Smooth muscle cell (in vitro differentiated cells): Measurements from ENCODE around the gene ODC1. TPM values are rescaled to one million over a fixed set of nuclear protein-coding genes. Genes with fewer than 3 reads are reported as not detected.

ENCODE experiments used
- DNase-seq: peaks from one replicate; lab custom pipeline; 2025; ENCODE audit not compliant: unreplicated experiment; lab: John Stamatoyannopoulos, UW
- H2AFZ ChIP-seq: fragments of 200-600 bp; sonication (generic); 2 replicates; pipeline ENCODE4 v1.6.0; 2016; ENCODE audit warnings: antibody characterized with exemption, low read depth, mild to moderate bottlenecking
- H3F3A ChIP-seq: fragments of 200-600 bp; sonication (generic); 2 replicates; pipeline ENCODE4 v1.6.0; 2017; ENCODE audit warnings: antibody characterized with exemption, low read depth
- H3K27ac ChIP-seq: fragments of 200-600 bp; sonication (generic); 2 replicates; pipeline ENCODE4 v1.5.1; 2016; ENCODE audit warnings: low read depth, mild to moderate bottlenecking
- H3K27me3 ChIP-seq: fragments of 200-600 bp; sonication (generic); 2 replicates; pipeline ENCODE4 v1.6.1; 2016; ENCODE audit warnings: low read depth, mild to moderate bottlenecking
- H3K36me3 ChIP-seq: fragments of 200-600 bp; sonication (generic); 2 replicates; pipeline ENCODE4 v1.5.1; 2016; ENCODE audit warnings: low read depth
- H3K4me1 ChIP-seq: fragments of 200-600 bp; sonication (generic); 2 replicates; pipeline ENCODE4 v1.5.1; 2016; ENCODE audit warnings: low read depth
- H3K4me2 ChIP-seq: fragments of 200-600 bp; sonication (generic); 2 replicates; pipeline ENCODE4 v1.6.0; 2016; ENCODE audit warnings: mild to moderate bottlenecking
- H3K4me3 ChIP-seq: fragments of 200-600 bp; sonication (generic); 2 replicates; pipeline ENCODE4 v1.5.1; 2016; ENCODE audit warnings: mild to moderate bottlenecking
- H3K79me2 ChIP-seq: fragments of 200-600 bp; sonication (generic); 2 replicates; pipeline ENCODE4 v1.6.0; 2016; ENCODE audit warnings: low read depth, mild to moderate bottlenecking
- H3K9ac ChIP-seq: fragments of 200-600 bp; sonication (generic); 2 replicates; pipeline ENCODE4 v1.6.0; 2016; ENCODE audit warnings: low read depth
- H3K9me3 ChIP-seq: fragments of 200-600 bp; sonication (generic); replicated peaks from 2 replicates; pipeline ENCODE4 v1.5.1; 2016; ENCODE audit warnings: low read depth
- H4K20me1 ChIP-seq: fragments of 200-600 bp; sonication (generic); 2 replicates; pipeline ENCODE4 v1.6.0; 2016; ENCODE audit warnings: low read depth
- WGBS: methylation state at CpG from one replicate; pipeline ENCODE4 v1.1.7; 2016; ENCODE audit warnings: low lambda C conversion rate; 5-methylcytosine and 5-hydroxymethylcytosine counted together
- polyA plus RNA-seq: library from polyadenylated mRNA; unstranded; fragments of >200 nt; fragmentation: Nextera tagmentation; extraction: Ambion mirVana; gene quantifications from 2 replicates; pipeline ENCODE4 v1.2.1, GENCODE V29; 2016
- total RNA-seq: library from RNA; depleted of rRNA; stranded (reverse); fragments of >200 nt; gene quantifications from 2 replicates; pipeline ENCODE4 v1.2.3, GENCODE V29; 2014
- TF ChIP-seq, protein P1 (sequence below): fragments of 200-600 bp; sonication (generic); IDR thresholded peaks from 2 replicates; pipeline ENCODE4 v1.5.1; 2017; ENCODE audit warnings: borderline replicate concordance, mild to moderate bottlenecking, antibody characterized with exemption; ENCODE audit not compliant: insufficient read depth, poor library complexity, severe bottlenecking

Gene ODC1
- total and polyA plus RNA-seq, 2 experiments from 2014 or later: 22.4 to 34.7 TPM

DNA sequence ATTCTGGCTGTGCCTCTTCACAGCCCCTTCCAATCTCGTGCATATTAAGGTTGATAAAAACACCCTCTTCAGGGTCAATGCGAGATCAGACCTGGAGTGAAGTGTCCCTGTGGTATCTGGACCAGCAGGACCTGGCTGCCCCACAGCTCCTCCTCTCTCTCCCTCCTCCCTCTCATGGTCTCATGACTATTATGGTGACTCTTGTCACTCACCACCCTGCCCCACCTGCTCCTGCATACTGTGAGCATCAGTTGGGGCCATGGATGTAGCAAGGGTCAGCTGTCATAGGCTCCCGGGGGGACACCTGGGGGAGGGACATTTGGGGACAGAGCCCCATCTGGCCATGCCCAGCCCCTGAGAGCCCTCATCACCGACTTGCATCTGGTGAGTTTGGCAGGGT lies 50.2 kb downstream of the ODC1 start:
- H3K4me2 ChIP-seq: no peak overlapping the region
- H3F3A ChIP-seq: no peaks in the 10 kb centered on the region
- no peaks in the 10 kb centered on the region for H3K36me3 ChIP-seq
- H3K27ac ChIP-seq: no peak overlapping the region
- DNase-seq: no peak
- WGBS: 97% methylated on average over 4 of the region's 4 CpGs
- no peaks in the 10 kb centered on the region for H3K79me2 ChIP-seq
- peaks cover 7% of the 10 kb centered on the region for H4K20me1 ChIP-seq
- TF ChIP-seq, protein P1, sequence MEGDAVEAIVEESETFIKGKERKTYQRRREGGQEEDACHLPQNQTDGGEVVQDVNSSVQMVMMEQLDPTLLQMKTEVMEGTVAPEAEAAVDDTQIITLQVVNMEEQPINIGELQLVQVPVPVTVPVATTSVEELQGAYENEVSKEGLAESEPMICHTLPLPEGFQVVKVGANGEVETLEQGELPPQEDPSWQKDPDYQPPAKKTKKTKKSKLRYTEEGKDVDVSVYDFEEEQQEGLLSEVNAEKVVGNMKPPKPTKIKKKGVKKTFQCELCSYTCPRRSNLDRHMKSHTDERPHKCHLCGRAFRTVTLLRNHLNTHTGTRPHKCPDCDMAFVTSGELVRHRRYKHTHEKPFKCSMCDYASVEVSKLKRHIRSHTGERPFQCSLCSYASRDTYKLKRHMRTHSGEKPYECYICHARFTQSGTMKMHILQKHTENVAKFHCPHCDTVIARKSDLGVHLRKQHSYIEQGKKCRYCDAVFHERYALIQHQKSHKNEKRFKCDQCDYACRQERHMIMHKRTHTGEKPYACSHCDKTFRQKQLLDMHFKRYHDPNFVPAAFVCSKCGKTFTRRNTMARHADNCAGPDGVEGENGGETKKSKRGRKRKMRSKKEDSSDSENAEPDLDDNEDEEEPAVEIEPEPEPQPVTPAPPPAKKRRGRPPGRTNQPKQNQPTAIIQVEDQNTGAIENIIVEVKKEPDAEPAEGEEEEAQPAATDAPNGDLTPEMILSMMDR: no peak
- no peak overlapping the region for H3K4me3 ChIP-seq
- H3K27me3 ChIP-seq: no peaks in the 10 kb centered on the region
- no peak overlapping the region for H2AFZ ChIP-seq
- H3K4me1 ChIP-seq: no peaks in the 10 kb centered on the region
- no peak overlapping the region for H3K9ac ChIP-seq
- no peaks in the 10 kb centered on the region for H3K9me3 ChIP-seq

DNA sequence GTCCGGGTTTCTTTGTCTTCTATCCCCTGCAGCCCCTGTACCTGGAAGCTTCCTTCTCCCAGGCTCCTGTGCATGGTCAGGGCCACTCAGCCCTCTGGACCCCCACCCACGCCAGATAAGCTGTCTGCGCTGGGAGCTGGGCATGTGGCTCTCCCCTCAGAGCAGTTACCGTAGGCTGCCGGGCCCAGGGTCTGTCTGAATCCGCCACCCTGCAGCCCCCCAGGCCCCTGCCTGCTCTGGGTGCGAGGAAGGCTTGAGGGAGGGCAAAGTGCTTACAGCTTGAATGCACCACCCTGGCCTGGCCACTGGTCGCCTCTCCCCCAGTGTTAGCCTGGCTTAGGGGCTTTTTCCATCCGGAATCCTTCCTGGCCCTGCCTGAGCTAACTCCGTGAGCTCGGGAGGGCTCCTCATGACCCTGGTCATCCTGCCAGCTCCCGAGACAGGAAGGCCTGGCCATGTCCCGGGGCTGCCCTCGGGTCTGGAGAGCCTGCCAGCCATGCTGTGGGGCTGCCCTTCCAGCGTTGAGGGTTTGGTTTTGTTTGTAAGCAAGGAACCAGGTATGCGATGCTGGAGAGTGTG lies 50.7 kb downstream of the ODC1 start:
- Histone ChIP-seq H3K27me3 (no peaks in the 10 kb centered on the region), H3K4me3 (no peak overlapping the region), H3K27ac (no peak overlapping the region), H3K9ac (no peak overlapping the region), H3K36me3 (no peaks in the 10 kb centered on the region), H3K4me2 (no peak overlapping the region), H3F3A (no peaks in the 10 kb centered on the region), H4K20me1 (peaks cover 7% of the 10 kb centered on the region), H3K79me2 (no peaks in the 10 kb centered on the region), H2AFZ (no peak overlapping the region), H3K9me3 (no peaks in the 10 kb centered on the region), H3K4me1 (no peaks in the 10 kb centered on the region)
- WGBS: 89% methylated on average over 16 of the region's 16 CpGs
- TF ChIP-seq, protein P1: no peak
- no peak for DNase-seq

DNA sequence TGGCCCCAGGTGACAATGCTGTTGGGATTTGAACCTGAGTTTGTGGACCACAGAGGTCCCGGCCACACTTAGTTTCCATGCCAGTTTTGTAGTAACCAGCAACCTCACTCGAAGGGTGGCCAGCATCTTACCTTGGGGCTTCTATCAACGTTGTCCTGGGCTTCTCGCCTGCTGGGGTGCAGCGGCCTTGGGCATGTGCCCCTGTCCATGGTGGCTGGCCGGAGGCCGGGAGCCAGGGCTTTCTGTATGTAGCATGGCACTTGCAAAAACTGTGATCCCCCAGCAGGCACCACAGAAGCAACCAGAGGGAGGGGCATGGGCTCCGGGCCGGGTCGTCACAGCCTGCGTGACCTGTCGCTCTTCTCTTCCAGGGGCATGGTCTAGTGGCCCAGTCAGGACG lies 51.7 kb downstream of the ODC1 start:
- H3K4me1 ChIP-seq: no peaks in the 10 kb centered on the region
- H3K4me3 ChIP-seq: no peak overlapping the region
- no peak overlapping the region for H2AFZ ChIP-seq
- no peaks in the 10 kb centered on the region for H3K36me3 ChIP-seq
- no peaks in the 10 kb centered on the region for H3F3A ChIP-seq
- H3K9me3 ChIP-seq: no peaks in the 10 kb centered on the region
- H3K9ac ChIP-seq: no peak overlapping the region
- peaks cover 7% of the 10 kb centered on the region for H4K20me1 ChIP-seq
- no peaks in the 10 kb centered on the region for H3K79me2 ChIP-seq
- no peak overlapping the region for H3K27ac ChIP-seq
- WGBS: 93% methylated on average over 11 of the region's 13 CpGs
- TF ChIP-seq, protein P1: no peak
- no peaks in the 10 kb centered on the region for H3K27me3 ChIP-seq
- DNase-seq: no peak
- H3K4me2 ChIP-seq: no peak overlapping the region

DNA sequence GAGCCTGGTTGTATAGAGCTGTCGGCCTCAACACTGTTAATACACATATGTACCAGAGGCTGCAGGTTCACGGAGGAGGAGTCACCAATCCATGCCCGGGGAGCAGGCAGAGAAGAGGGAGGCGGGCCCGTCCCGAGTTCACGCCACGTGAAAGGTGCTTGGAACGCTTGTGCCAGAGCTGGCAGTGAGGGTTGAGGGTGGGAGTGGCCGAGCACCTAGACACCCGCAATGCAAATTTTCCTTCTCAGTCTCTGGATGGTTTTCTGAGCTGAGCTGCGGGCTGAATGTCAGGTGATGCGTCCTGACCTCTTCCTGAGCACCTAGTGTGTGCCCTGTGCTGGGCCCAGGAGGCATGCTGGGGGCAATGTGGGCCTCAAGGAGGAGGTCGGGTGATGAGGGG lies 52.2 kb downstream of the ODC1 start:
- no peaks in the 10 kb centered on the region for H3K36me3 ChIP-seq
- no peaks in the 10 kb centered on the region for H3F3A ChIP-seq
- H3K9ac ChIP-seq: no peak overlapping the region
- no peaks in the 10 kb centered on the region for H3K27me3 ChIP-seq
- H2AFZ ChIP-seq: no peak overlapping the region
- no peak overlapping the region for H3K27ac ChIP-seq
- no peak overlapping the region for H3K4me2 ChIP-seq
- H3K79me2 ChIP-seq: no peaks in the 10 kb centered on the region
- no peak overlapping the region for H3K4me3 ChIP-seq
- TF ChIP-seq, protein P1: no peak
- no peak for DNase-seq
- H3K4me1 ChIP-seq: no peaks in the 10 kb centered on the region
- no peaks in the 10 kb centered on the region for H3K9me3 ChIP-seq
- 84% methylated on average over 14 of the region's 14 CpGs for WGBS
- peaks cover 7% of the 10 kb centered on the region for H4K20me1 ChIP-seq
